NCI-H524 (cell line): Measurements from ENCODE around the gene C1QTNF5.
A peak's percentile ranks its signal among the peaks of the same experiment; 100 is the strongest.
"Not testable (repeated sequence)": the region's sequence is repeated elsewhere in the genome, so short reads cannot be mapped to it uniquely, and the experiment has no call there.

Experiments used
- DNase-seq, 2 experiments: peaks; one replicate each; lab custom pipeline; 2025; lab: John Stamatoyannopoulos, UW

Gene C1QTNF5, protein sequence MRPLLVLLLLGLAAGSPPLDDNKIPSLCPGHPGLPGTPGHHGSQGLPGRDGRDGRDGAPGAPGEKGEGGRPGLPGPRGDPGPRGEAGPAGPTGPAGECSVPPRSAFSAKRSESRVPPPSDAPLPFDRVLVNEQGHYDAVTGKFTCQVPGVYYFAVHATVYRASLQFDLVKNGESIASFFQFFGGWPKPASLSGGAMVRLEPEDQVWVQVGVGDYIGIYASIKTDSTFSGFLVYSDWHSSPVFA

DNA sequence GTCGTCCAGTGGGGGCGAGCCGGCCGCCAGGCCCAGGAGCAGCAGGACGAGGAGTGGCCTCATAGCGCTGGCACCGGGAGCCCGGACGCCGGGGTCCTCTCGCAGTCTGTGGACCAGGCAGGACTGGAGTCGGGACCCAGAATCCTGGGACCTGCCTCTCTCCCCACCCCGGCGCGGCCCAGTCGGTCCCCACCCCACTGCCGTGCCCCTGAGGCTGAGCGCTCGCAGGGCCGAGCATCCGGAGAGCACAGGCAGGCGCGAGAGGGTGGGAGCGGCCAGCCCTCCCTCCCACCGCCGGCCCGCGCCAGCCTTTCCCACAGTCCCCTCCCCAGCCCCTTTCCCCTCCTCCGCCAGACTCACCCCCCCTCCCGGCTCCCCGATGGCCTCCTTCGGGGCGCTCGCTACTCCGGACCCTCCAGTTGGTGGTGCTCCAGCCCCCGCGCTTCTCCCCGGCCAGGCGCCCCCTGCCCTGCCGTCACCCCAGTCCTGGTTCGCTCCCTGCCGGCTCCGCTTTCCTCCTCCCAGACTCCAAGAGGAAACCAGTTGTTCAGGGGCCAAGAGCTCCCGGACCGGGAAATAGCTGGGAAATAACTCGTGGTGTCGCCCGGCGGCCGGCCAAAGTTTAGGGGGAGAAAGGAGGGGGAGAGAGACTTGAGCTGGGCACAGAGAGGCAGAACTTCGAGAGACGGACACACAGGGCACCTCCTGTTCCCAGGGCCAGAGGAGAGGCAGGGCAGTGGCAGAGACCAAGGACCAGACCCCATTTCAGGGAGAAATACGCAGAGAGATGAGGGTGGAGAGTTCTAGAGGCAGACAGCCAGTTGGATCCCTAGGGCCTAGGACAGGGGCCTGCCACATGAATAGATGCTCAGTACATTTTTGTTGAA is at the start of gene C1QTNF5:
Gene C1QTNF5, minus strand, starts transcription at position 549 of the 887 bp plus-strand sequence. Its CDS starts 486 bp downstream, at position 63.
- no peak for DNase-seq

GRCh38 chr11:119389611-119390254 is 49.0 kb upstream of the C1QTNF5 start:
- peak; percentile 4 to 8 for DNase-seq

- no peak for DNase-seq
These were observed 47.4 kb upstream of the C1QTNF5 start for GRCh38 chr11:119388103-119388502.

DNA sequence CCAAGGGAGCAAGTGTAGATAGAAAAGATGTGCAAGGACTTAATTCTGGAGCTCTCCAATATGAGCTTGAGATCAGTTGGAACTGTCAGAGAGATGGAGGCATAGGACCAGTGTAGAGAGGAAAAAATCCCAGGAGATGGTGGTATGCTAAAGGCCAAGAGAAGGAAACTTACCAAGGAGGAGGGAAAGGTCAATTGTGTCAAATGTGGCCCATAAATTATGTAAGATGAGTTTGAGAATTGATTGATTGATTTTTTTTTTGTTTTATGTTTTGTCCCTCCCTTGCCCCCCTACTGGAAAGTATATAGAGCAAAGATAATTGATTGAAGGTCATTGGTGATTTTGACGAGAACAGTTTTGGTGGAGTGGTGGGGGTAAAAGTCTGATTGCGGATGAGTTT is 43.6 kb upstream of the C1QTNF5 start:
- DNase-seq, result no peak

DNA sequence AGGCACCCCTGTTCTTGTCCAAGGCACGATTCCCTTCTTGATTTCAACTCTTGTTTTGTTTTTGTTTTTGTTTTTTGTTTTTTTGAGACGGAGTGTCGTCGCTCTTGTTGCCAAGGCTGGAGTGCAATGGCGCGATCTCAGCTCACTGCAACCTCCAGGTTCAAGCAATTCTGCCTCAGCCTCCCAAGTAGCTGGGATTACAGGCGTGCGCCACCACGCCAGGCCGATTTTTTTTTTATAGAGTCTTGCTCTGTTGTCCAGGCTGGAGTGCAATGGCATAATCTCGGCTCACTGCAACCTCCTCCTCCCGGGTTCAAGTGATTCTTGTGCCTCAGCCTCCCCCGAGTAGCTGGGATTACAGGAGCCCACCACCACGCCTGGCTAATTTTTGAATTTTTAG is 41.8 kb upstream of the C1QTNF5 start:
- DNase-seq, result not testable (repeated sequence)

GRCh38 chr11:119382101-119382500 is 41.4 kb upstream of the C1QTNF5 start:
- DNase-seq, result no peak

GRCh38 chr11:119381181-119381988 is 40.7 kb upstream of the C1QTNF5 start, which contains the start of gene USP2:
USP2 (minus strand) TSS chr11:119381690; CDS start chr11:119373480, 8,210 bp downstream.
- peak; percentile 80 to 93 for DNase-seq

DNA sequence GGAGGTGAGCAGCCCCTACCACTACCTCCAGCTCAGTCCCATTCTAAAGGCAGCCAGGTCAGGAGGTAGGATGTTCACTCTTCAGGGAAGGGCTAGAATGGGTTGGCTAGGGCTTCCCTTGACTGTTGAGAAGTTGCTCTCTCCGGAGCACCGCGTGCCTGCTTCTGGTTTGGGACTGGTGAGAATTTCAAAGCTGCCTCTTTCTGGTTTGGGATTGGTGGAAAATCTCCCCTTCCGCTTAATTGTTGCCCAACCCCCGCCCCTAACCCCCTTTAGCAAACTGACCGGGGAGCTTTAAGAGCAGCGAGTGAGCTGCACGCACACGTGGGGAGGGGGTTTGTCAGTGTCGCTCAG is 40.1 kb upstream of the C1QTNF5 start:
- no peak for DNase-seq

GRCh38 chr11:119380160-119380826 is 39.6 kb upstream of the C1QTNF5 start:
- no peak for DNase-seq

DNA sequence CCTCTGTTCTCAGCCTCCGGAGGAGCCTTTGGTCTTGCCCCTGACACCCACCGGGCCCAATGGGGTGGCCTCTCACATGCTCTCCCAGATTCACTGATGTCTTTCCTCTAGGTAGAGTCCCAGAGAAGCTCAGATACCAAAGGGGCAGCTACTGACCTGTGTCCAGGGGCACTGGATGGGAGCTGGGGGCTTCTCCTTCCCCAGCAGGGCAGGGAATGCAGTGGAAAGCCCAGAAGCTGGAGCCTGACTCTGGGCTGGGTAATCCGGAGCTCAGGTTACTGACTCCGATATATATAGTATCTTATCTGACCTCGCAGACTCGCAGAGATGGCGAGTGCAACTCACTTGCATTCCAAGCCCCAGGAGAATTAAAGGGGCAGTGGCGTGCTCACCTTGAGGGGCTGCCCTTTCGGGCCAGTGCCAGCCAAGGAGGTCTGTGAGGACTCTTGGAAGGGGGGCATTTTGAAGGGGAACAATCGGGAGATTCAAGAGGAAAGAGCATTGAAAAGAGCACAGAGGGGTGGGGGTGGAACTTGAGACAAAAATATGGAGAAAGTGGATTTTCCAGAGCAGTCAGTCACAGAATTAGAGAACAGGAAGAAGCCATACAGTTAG is 38.3 kb upstream of the C1QTNF5 start:
- no peak for DNase-seq

DNA sequence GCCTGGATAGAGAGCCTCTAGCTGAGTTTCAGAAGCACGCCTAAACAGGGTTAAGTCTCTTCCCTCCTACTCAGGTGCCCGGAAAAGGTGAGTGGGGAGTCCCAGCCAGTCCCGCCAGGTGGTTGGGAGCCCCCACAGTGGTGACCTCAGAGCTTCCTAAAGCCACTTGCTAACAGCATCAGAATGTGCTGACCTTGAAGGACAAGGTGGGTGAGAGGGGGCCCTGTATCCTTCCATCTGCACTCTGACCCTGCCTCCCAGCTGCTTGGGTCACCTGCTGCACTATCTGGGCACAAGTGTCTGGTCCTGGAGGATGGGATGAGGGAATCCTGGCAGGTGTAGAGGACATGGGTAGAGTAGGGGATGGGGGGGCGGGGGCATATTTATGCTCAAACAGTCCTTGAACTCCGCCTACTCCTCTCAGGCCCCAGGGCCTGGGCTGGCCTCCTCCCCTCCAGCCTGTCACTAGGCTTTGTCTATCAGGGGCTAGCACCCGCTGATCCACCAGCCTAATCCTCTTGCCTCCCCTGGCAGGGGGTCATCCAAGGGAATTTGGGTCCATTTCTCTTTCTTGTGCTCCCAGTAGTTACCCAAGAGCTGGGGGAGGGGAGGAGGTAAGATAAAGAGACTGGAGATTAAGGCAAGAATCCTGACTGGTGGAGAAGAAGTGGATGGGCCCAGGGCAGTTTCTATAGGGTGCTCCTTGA is 37.4 kb upstream of the C1QTNF5 start:
- DNase-seq, result no peak

DNA sequence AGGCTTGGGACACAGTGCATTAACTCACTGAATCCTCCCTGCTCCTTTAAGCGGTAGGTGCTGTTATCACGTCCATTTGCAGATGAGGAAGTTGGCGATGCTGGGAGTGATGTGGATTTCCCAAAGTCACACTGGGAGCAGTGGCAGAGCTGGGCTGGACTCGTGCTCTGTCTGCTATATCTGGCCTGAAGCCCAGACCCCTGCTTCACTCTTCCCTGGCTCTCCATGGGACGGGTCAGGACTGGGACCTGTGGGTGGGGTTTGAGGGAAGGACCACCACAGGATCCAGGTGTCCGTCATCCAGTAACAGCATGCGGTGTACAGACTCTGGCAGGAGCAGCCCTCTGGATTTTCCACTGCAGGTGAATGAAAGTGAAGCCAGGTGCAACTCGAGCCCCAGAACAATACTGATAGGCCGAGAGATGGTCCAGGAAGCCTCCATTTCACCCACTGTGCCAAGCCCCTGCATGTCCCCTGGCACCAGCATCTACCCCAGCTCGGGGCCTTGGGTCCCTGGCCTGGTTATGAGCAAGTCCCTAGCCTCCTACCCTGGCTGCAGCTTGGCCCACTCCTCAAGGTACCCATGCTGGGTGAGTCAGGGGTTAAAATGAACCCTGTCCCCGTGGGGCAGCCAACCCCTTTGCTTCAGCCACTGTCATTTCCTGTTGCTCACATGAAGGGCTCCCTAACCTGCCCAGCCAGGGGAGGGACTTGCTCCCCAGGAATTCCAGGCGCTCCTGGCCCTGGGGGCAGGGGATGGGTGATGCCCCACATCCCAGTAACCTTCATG is 36.6 kb upstream of the C1QTNF5 start:
- DNase-seq, result no peak

GRCh38 chr11:119376197-119376847 is 35.6 kb upstream of the C1QTNF5 start:
- peak; percentile 61 to 80 for DNase-seq

- DNase-seq, result peak; percentile 63 to 80
These were observed 34.9 kb upstream of the C1QTNF5 start for GRCh38 chr11:119375337-119376196.

GRCh38 chr11:119374632-119375336 is 34.1 kb upstream of the C1QTNF5 start:
- DNase-seq, result peak in 1 of 2 experiments; percentile 22

GRCh38 chr11:119373921-119374631 is 33.4 kb upstream of the C1QTNF5 start:
- peak; percentile 29 to 76 for DNase-seq
